Testis (tissue), 3 donors: ENCODE data around the gene TMOD2. TPM values are rescaled to one million over a fixed set of nuclear protein-coding genes. Genes with fewer than 3 reads are reported as not detected.

Experiments
- DNase-seq: peaks from one replicate; pipeline ENCODE4 v3.0.0-alpha.2; 2019
- H3K27ac ChIP-seq, 2 donors: fragments of 200-600 bp; sonication (generic); one replicate each; pipeline ENCODE4 v1.5.1; 2019
- H3K27me3 ChIP-seq: fragments of 200-600 bp; sonication (generic); one replicate; pipeline ENCODE4 v1.5.1; 2019
- H3K36me3 ChIP-seq: fragments of 200-600 bp; sonication (generic); one replicate; pipeline ENCODE4 v1.5.1; 2017; ENCODE audit warnings: low read depth; ENCODE audit errors: missing control alignments
- H3K4me1 ChIP-seq: fragments of 200-600 bp; sonication (generic); one replicate; pipeline ENCODE4 v1.5.1; 2019
- H3K4me3 ChIP-seq, 2 donors: fragments of 200-600 bp; sonication (generic); one replicate each; pipeline ENCODE4 v1.5.1; 2017 to 2019
- H3K9me3 ChIP-seq: fragments of 200-600 bp; sonication (generic); one replicate; pipeline ENCODE4 v1.5.1; 2017
- CTCF ChIP-seq, 3 experiments: fragments of 450-650 bp in 2 of 3; fragments of 200-600 bp in 1 of 3; sonication (generic) in 1 of 3; IDR thresholded peaks; one replicate each; pipeline ENCODE4 v1.5.1; 2016 to 2019; ENCODE audit warnings: antibody characterized with exemption in 3 of 3, mild to moderate bottlenecking in 2 of 3, moderate library complexity in 1 of 3
- POLR2A ChIP-seq: fragments of 450-650 bp; IDR thresholded peaks from one replicate; pipeline ENCODE4 v1.6.1; 2017; ENCODE audit warnings: antibody characterized with exemption, mild to moderate bottlenecking, moderate library complexity
- WGBS, 2 donors: methylation state at CpG; one replicate each; pipeline ENCODE4 v1.1.5; 2018; 5-methylcytosine and 5-hydroxymethylcytosine counted together
- intact Hi-C: fragments of 100-400 bp; cut with DNase I; formaldehyde crosslinking; loops from one replicate; pipeline ENCODE4 v1.15.1; 2023; ENCODE audit warnings: low total_unique reads
- polyA plus RNA-seq: library from polyadenylated mRNA; stranded (reverse); fragments of 350-450 nt; fragmentation: Illumina TruSeq; extraction: RNeasy Lipid Tissue Mini Kit (QIAGEN cat#74804); gene quantifications from one replicate; pipeline ENCODE4 v1.2.3, GENCODE V29; 2014; ENCODE audit warnings: low read depth, low replicate concordance; ENCODE audit not compliant: insufficient read depth
- total RNA-seq, 2 donors: library from RNA; depleted of rRNA; stranded (reverse); fragments of >200 nt; gene quantifications; one replicate each; pipeline ENCODE4 v1.2.3, GENCODE V29; 2016

Gene TMOD2
- total and polyA plus RNA-seq, 3 donors from 2014 or later, result 5.8 to 6.4 (median 5.9) TPM

- no peaks in the 10 kb centered on the region for H3K9me3 ChIP-seq
- TF ChIP-seq POLR2A (no peak), CTCF (IDR thresholded peaks at IDR 0.05) (no peak)
- WGBS, 2 donors, result 61 to 75% methylated on average over 3 of the region's 3 CpGs
- DNase-seq, result no peak
- H3K4me1 ChIP-seq, result peaks cover 10% of the 10 kb centered on the region
- no peaks in the 10 kb centered on the region for H3K36me3 ChIP-seq
- H3K4me3 ChIP-seq, result no peak overlapping the region
- H3K27me3 ChIP-seq, result no peaks in the 10 kb centered on the region
- H3K27ac ChIP-seq, result no peak overlapping the region
- intact Hi-C loops, result no loop called here
Observed at GRCh38 chr15:51760805-51761204, 9.4 kb downstream of the TMOD2 start.

GRCh38 chr15:51765751-51766150, 14.4 kb downstream of the TMOD2 start:
- DNase-seq, result no peak

GRCh38 chr15:51766341-51766740, 14.9 kb downstream of the TMOD2 start:
- no peaks in the 10 kb centered on the region for H3K4me1 ChIP-seq
- whole genome bisulfite sequencing, 2 donors, result 82 to 91% methylated on average over 1 of the region's 1 CpG
- no peak for DNase-seq

More at GRCh38 chr15:51765751-51766150, 14.4 kb downstream of the TMOD2 start:
- H3K4me1 ChIP-seq, result no peaks in the 10 kb centered on the region
- H3K27ac ChIP-seq, result no peak overlapping the region
- no peak overlapping the region for H3K4me3 ChIP-seq
- 72 to 78% methylated on average over 7 of the region's 7 CpGs for WGBS, 2 donors
- no peaks in the 10 kb centered on the region for H3K36me3 ChIP-seq
- H3K27me3 ChIP-seq, result no peaks in the 10 kb centered on the region
- no peaks in the 10 kb centered on the region for H3K9me3 ChIP-seq
- no peak for TF ChIP-seq POLR2A
- no peak for TF ChIP-seq CTCF (IDR thresholded peaks at IDR 0.05)
- intact Hi-C loops, result no loop called here

GRCh38 chr15:51768018-51768417, 16.6 kb downstream of the TMOD2 start:
- intact Hi-C loops, result no loop called here
- Histone ChIP-seq H3K27ac (no peak overlapping the region), H3K27me3 (no peaks in the 10 kb centered on the region), H3K36me3 (no peaks in the 10 kb centered on the region), H3K9me3 (no peaks in the 10 kb centered on the region), H3K4me1 (no peaks in the 10 kb centered on the region), H3K4me3 (no peak overlapping the region)
- no peak for TF ChIP-seq POLR2A
- TF ChIP-seq CTCF (IDR thresholded peaks at IDR 0.05), result no peak
- WGBS, 2 donors, result 77 to 83% methylated on average over 9 of the region's 9 CpGs
- DNase-seq, result no peak

More at GRCh38 chr15:51766341-51766740, 14.9 kb downstream of the TMOD2 start:
- no peaks in the 10 kb centered on the region for H3K9me3 ChIP-seq
- intact Hi-C loops, result no loop called here
- TF ChIP-seq POLR2A (no peak), CTCF (IDR thresholded peaks at IDR 0.05) (no peak)
- no peaks in the 10 kb centered on the region for H3K36me3 ChIP-seq
- no peak overlapping the region for H3K4me3 ChIP-seq
- H3K27me3 ChIP-seq, result no peaks in the 10 kb centered on the region
- no peak overlapping the region for H3K27ac ChIP-seq

GRCh38 chr15:51770902-51771301, 19.5 kb downstream of the TMOD2 start:
- TF ChIP-seq CTCF (IDR thresholded peaks at IDR 0.05), result no peak
- TF ChIP-seq POLR2A, result no peak
- H3K4me3 ChIP-seq, result no peak overlapping the region
- H3K4me1 ChIP-seq, result no peaks in the 10 kb centered on the region
- no peak overlapping the region for H3K27ac ChIP-seq
- H3K36me3 ChIP-seq, result no peaks in the 10 kb centered on the region
- WGBS, 2 donors, result 76% methylated on average over 3 of the region's 3 CpGs
- DNase-seq, result no peak
- no peaks in the 10 kb centered on the region for H3K27me3 ChIP-seq
- intact Hi-C loops, result loop anchor here (5.0 kb wide), 1 partner anchor 124 kb away; no protein-coding TSS in a partner anchor
- H3K9me3 ChIP-seq, result no peaks in the 10 kb centered on the region
